Body of pancreas (tissue), 4 donors: Measurements from ENCODE around the gene ENG. TPM values are rescaled to one million over a fixed set of nuclear protein-coding genes. Genes with fewer than 3 reads are reported as not detected.

Source experiments
- ATAC-seq: fragments of 150-250 bp; one replicate; pipeline ENCODE4 v1.9.1; 2016
- DNase-seq, 4 donors: peaks; one replicate each; pipeline ENCODE4 v3.0.0-alpha.2; 2019
- H3K27ac ChIP-seq, 4 donors: fragments of 200-600 bp; sonication (generic); 1 replicate in 3 of 4; 2 replicates in 1 of 4; pipeline versions ENCODE4 v1.5.1 to v1.6.1; 2016 to 2019; ENCODE audit warnings: mild to moderate bottlenecking in 1 of 4, mixed read lengths in 1 of 4, moderate library complexity in 1 of 4
- H3K27me3 ChIP-seq, 2 donors: fragments of 200-600 bp; sonication (generic); one replicate each; pipeline ENCODE4 v1.6.0; 2016; ENCODE audit warnings: mild to moderate bottlenecking in 1 of 2
- H3K36me3 ChIP-seq, 2 donors: fragments of 200-600 bp; sonication (generic); replicated peaks in 1 of 2; 2 replicates each; pipeline ENCODE4 v1.5.1; 2016; ENCODE audit warnings: low read depth in 2 of 2; ENCODE audit not compliant: insufficient read depth in 1 of 2
- H3K4me1 ChIP-seq: fragments of 200-600 bp; sonication (generic); one replicate; pipeline ENCODE4 v1.6.0; 2016
- H3K4me3 ChIP-seq, 2 donors: fragments of 200-600 bp; sonication (generic); 1 replicate in 1 of 2; 2 replicates in 1 of 2; pipeline ENCODE4 v1.5.1; 2016 to 2019
- H3K9me3 ChIP-seq, 3 donors: fragments of 200-600 bp; sonication (generic); 1 replicate in 2 of 3; 2 replicates in 1 of 3; pipeline ENCODE4 v1.5.1; 2016
- CTCF ChIP-seq, 7 experiments: fragments of 450-650 bp in 4 of 7; fragments of 200-600 bp in 3 of 7; sonication (generic) in 3 of 7; IDR thresholded peaks; one replicate each; pipeline ENCODE4 v1.5.1; 2016 to 2019; ENCODE audit warnings: antibody characterized with exemption in 7 of 7
- POLR2A ChIP-seq, 3 donors: fragments of 450-650 bp; IDR thresholded peaks; one replicate each; pipeline ENCODE4 v1.6.1; 2016; ENCODE audit warnings: antibody characterized with exemption in 3 of 3, mild to moderate bottlenecking in 2 of 3
- WGBS, 2 donors: methylation state at CpG; one replicate each; pipeline ENCODE4 v1.1.5; 2017; 5-methylcytosine and 5-hydroxymethylcytosine counted together
- intact Hi-C: fragments of 100-400 bp; cut with DNase I; formaldehyde crosslinking; loops from one replicate; pipeline ENCODE4 v1.15.1; 2023
- total RNA-seq, 2 donors: library from RNA; depleted of rRNA; stranded (reverse); fragments of >200 nt; gene quantifications; one replicate each; pipeline ENCODE4 v1.1.0, GENCODE V29; 2016

Gene ENG
- total RNA-seq, 2 donors from 2014 or later = 20.2 to 26.7 TPM

- Histone ChIP-seq H3K27me3 (no peaks in the 10 kb centered on the region), H3K36me3 (no peaks in the 10 kb centered on the region), H3K27ac (peak overlapping the region in 2 of 4 donors; percentile 13 to 26), H3K4me1 (peaks cover under 1% of the 10 kb centered on the region), H3K9me3 (no peaks in the 10 kb centered on the region), H3K4me3 (no peak overlapping the region)
- no peak for DNase-seq
- WGBS, 2 donors = 80 to 97% methylated on average over 4 to 27 of the region's 30 CpGs
- no peak for ATAC-seq
- intact Hi-C loops = no loop called here
- TF ChIP-seq CTCF (IDR thresholded peaks at IDR 0.05) (no peak), POLR2A (IDR thresholded peaks at IDR 0.05) (no peak)
Measured at GRCh38 chr9:127867356-127868277, 13.2 kb upstream of the ENG start.

GRCh38 chr9:127866535-127866934 lies 12.1 kb upstream of the ENG start:
- Histone ChIP-seq H3K36me3 (no peaks in the 10 kb centered on the region), H3K4me3 (no peak overlapping the region), H3K27ac (no peak overlapping the region), H3K27me3 (no peaks in the 10 kb centered on the region), H3K4me1 (peaks cover 6% of the 10 kb centered on the region), H3K9me3 (no peaks in the 10 kb centered on the region)
- ATAC-seq (no peak), DNase-seq (no peak)
- TF ChIP-seq CTCF (IDR thresholded peaks at IDR 0.05) = no peak
- TF ChIP-seq POLR2A (IDR thresholded peaks at IDR 0.05) = no peak
- WGBS, 2 donors = 95 to 97% methylated on average over 8 to 13 of the region's 13 CpGs
- intact Hi-C loops = no loop called here

DNA sequence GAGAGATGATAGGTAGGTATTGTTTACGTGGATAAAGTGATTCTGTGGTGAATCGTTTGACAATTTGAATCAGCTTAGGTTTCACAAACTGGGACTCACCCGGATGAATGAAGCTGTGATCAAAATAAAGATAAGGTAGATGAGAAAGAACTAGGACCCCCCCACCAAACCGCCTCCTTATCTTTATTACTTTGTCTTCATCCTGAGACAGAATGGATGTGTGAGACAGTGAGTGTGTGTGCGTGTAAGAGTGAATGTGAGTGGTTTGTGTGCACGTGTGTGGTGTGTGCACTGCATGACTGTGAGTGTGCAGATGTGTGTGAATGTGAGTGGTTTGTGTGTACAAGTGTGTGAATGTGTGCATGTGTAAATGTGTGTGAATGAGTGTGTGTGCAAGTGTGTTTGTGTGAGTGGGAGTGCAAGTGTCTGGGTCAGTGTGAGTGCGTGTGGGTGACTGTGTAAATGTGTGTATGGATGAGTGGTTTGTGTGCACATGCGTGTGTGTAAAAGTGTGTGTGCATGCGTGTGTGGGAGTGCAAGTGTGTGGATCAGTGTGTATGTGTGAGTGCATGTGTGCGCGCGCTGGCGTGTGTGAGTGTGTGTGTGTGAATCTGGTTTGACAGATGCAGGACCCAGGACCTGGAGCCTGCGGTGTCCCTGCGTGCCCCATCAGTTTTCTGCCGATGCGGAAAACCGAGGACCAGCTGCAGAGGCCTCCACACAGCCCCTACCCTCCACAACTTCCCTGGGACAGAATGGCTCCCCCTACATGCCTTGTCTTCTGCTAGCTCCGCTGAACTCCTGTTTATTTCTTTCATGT lies 11.4 kb upstream of the ENG start:
- TF ChIP-seq POLR2A (IDR thresholded peaks at IDR 0.05) = no peak
- TF ChIP-seq CTCF (IDR thresholded peaks at IDR 0.05) = no peak
- Histone ChIP-seq H3K27ac (no peak overlapping the region), H3K9me3 (no peaks in the 10 kb centered on the region), H3K27me3 (no peaks in the 10 kb centered on the region), H3K4me3 (no peak overlapping the region), H3K36me3 (no peaks in the 10 kb centered on the region), H3K4me1 (peaks cover 6% of the 10 kb centered on the region)
- DNase-seq = no peak
- WGBS, 2 donors = 73 to 74% methylated on average over 19 of the region's 19 CpGs
- intact Hi-C loops = no loop called here
- no peak for ATAC-seq

- peak overlapping the region in 3 of 4 donors; percentile 30 to 60 (median 46) for H3K27ac ChIP-seq
- ATAC-seq = no peak
- no peaks in the 10 kb centered on the region for H3K36me3 ChIP-seq
- H3K4me1 ChIP-seq = peaks cover 20% of the 10 kb centered on the region
- no peak for TF ChIP-seq POLR2A (IDR thresholded peaks at IDR 0.05)
- no peak for TF ChIP-seq CTCF (IDR thresholded peaks at IDR 0.05)
- DNase-seq = no peak
- no peak overlapping the region for H3K4me3 ChIP-seq
- H3K9me3 ChIP-seq = no peaks in the 10 kb centered on the region
- H3K27me3 ChIP-seq = no peaks in the 10 kb centered on the region
- intact Hi-C loops = no loop called here
- 79% methylated on average over 13 of the region's 13 CpGs for WGBS, 2 donors
Measured at GRCh38 chr9:127863191-127863621, 8.7 kb upstream of the ENG start.
